NCI-H1105 treated with DMSO at 0.1 percent for 48 hours (cell line): Measurements from ENCODE around the gene BCAT1.
"Not testable (repeated sequence)": the region's sequence is repeated elsewhere in the genome, so short reads cannot be mapped to it uniquely, and the experiment has no call there.

Source experiments
- DNase-seq: peaks from one replicate; lab custom pipeline; 2025; lab: John Stamatoyannopoulos, UW

BCAT1 gene

DNA sequence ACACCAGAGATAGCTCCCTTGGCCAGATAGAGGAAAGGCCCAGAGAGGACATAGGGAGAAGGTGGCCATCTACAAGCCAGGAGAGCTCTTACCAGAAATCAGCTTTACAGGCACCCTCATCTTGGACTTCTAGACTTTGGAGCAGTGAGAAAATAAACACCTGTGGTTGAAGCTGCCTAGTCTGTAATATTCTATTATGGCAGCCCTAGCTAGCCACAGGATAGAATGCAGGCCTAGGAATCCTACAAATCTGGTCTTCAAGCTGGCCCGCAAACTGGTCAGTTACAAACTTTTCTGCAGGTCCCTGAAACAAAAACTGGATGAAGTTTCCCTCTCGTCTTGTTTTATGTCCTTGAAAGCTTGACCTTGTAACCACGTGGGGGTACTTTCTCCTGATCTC lies 92.4 kb downstream of the BCAT1 start:
- DNase-seq = no peak

GRCh38 chr12:24854908-24855307 lies 94.0 kb downstream of the BCAT1 start:
- no peak for DNase-seq

- DNase-seq = no peak
Observed at GRCh38 chr12:24854017-24854416, 94.9 kb downstream of the BCAT1 start.

- no peak for DNase-seq
Observed at GRCh38 chr12:24853588-24853987, 95.3 kb downstream of the BCAT1 start.

GRCh38 chr12:24853094-24853493 lies 95.8 kb downstream of the BCAT1 start:
- no peak for DNase-seq

- DNase-seq = no peak
Observed at GRCh38 chr12:24852420-24852819, 96.5 kb downstream of the BCAT1 start.

DNA sequence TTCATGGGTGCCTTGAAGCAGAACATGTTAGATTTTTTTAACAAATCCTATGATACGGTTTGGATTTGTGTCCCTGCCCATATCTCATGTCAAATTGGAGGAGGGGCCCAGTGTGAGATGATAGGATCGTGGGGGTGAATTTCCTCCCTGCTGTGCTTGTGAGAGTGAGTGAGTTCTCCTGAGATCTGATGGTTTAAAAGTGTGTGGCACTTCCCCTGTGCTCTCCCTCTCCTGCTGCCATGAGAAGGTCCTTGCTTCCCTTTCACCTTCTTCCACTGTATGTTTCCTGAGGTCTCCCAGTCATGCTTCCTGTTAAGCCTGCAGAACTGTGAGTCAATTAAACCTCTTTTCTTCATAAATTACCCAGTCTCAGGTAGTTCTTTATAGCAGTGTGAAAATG lies 97.0 kb downstream of the BCAT1 start:
- not testable (repeated sequence) for DNase-seq

GRCh38 chr12:24851341-24851740 lies 97.6 kb downstream of the BCAT1 start:
- no peak for DNase-seq

DNA sequence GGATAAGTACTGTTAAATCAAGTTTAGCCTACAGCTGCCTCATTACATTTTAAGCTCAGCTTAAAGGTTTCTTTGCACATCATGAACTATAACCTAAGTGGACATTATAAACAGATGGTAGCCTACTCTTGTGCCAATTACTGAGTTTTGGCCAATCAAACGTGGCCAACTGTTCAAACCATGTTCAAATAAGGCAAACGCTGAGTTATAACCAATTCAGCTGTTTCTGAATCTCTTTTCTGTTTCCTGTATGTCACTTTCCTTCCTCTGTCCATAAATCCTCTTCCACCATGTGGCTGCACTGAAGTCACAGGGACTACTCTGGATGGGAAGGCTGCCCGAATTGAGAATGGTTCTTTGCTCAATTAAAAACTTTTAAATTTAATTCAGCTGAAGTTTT lies 98.4 kb downstream of the BCAT1 start:
- DNase-seq = peak; percentile 31

GRCh38 chr12:24848941-24849477 lies 99.9 kb downstream of the BCAT1 start:
- no peak for DNase-seq

- no peak for DNase-seq
Observed at GRCh38 chr12:24846689-24847088, 102.2 kb downstream of the BCAT1 start.

DNA sequence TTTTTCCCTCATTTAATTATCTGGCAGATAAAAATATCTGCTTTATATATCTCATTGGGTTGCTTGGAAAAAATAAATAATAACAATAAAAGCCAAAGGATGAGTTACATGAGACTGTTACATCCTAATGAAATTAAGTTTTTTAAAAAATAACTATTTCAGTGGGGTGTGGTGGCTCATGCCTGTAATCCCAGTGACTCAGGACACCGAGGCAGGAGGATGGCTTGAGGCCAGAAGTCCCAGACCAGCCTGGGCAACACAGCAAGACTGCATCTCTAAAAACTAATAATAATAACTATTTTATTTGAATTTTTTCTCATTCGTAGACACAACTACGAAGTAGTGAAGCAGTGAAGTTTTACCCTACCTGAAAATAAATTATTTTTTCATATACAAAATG lies 103.3 kb downstream of the BCAT1 start:
- DNase-seq = no peak

DNA sequence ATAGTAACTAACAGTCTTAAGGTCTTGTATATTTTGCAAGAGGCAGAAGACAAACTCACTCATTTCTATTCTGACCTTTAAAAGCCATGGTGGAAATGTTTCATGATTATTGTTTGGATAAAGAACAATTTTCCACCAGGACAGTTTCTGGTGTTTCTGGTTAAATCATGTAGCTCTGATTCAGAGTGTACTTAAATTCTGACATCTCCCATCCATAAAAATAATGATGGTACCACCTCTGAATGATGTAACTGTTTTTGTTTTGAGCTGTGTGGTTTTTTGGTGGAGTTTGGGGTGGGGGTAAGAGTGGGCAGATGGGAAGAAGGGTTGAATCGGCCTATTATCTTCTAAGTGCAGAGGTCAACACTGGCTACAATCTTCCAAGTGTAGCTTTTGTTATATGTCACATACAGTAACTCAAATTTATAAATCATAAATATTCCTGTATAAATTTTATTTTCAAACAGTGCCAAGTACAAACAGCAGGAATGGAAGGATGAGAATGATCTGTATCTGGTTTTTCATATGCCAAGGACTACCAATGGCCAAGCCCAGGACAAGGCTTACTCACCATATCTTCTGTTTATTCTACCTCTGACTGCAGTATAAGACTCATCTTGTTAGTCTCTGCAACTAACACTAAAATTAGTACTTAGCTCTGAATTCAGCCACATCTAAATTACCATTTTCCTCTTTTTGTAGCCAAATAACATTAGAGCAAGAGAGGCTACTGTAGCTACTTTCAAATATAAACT lies 108.7 kb downstream of the BCAT1 start:
- no peak for DNase-seq

GRCh38 chr12:24839268-24839791 lies 109.6 kb downstream of the BCAT1 start:
- no peak for DNase-seq

- no peak for DNase-seq
Observed at GRCh38 chr12:24838531-24838950, 110.4 kb downstream of the BCAT1 start.

DNA sequence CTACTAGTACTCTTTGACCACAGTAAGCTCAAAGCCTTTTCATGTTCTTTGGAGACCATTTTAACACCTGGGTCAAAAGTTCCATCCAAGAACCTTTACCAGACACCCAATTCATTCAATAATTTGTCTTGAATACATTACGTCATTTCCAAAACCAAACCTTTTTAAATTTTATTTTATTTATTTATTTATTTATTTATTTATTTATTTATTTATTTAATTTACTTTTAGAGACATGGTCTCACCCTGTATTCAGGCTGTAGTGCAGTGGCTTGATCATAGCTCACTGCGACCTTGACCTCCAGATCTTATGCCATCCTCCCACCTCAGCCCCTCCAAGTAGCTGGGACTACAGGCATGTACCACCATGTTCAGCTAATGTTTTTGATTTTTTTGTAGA lies 113.5 kb downstream of the BCAT1 start:
- DNase-seq = no peak

DNA sequence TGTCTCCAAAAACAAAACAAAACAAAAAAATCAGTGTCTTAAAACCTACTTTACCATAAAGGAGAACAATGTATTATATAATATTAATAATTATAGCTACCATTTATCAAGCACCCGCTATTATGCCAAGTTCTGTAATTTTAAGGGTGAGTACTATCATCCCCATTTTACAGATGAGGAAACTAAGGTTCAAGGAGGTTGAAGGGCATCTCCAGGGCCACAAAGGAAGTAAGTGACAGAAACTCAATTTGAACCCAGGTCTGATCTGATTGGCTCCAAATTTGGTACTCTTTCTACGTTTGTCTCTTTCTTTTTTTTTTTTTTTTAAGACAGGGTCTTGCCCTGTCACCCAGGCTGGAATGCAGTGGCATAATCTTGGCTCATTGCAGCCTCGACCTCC lies 115.4 kb downstream of the BCAT1 start:
- no peak for DNase-seq

- DNase-seq = no peak
Observed at GRCh38 chr12:24823808-24824515, 124.9 kb downstream of the BCAT1 start.

DNA sequence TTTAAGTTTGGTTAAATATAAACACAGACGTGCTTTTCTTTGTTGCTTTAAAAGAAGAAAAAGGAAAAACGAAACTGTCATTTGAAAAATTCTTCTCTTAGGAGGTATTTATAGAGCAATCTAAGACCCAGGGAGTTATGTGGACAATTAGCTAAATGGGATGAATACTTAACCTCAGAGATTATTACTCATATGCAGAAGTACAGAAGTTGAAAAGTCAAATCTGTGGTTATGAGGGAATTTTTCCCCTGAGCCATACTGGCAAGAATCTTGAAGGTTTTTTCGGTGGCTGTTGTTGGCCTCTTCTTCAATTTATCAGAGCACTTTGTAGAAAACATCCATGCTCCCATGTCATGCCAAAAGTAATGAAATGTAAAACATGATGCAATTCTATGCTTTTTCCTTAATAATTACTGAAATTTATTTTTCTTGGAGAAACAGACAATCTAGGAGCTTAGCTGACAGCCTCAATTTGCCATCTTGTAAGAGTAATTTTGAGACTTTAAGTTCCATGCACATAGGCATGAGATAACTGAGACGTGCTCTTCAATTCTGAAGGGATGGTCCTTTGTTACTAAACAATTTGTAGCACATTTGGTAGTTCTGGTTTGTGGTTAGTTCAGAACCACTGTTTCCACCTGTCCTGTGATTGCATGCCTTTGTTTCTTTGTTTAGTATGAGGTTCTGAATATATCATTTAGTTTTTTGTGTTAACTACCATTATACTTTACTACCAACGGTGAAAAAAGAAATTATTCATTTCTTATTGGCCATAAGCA lies 126.6 kb downstream of the BCAT1 start:
- no peak for DNase-seq

DNA sequence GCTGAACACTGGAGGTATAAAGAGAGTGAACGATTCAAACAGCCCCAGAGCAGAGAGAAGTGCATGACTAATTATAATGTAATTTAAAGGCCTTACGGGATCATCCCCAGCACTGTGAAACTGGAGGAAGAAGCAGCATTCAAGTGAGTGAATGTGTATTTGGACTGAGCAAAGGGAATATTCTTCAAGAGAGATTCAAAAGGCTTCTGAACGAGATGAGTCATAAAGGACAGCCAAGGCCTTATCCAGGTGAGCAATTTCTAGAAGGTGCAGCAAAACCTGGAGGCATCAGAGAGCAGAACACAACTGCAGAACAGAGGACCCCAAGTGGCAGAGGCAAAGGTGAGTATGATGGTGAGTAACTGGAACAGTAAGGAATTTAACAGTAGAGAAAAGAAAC lies 127.2 kb downstream of the BCAT1 start:
- no peak for DNase-seq

DNA sequence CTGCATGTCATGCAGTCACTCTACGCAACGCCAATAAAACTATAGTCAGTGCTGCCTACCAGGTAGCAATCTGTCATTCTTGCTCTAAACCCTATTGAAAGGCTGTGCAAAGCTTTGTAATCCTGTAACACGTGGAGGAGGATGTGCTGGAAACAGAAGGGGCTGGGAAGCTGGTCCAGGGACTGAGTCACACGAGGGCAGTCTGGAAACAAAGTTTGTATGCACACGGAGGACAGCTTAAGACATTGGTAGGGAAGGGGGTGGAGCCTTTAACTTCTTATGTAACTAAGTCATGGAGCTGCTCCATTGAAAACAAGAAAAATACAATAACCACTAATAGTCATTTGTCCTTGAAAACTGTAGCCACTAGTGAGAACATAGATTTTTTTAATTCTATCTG lies 128.0 kb downstream of the BCAT1 start:
- no peak for DNase-seq

- DNase-seq = no peak
Observed at GRCh38 chr12:24818351-24818750, 130.6 kb downstream of the BCAT1 start.

DNA sequence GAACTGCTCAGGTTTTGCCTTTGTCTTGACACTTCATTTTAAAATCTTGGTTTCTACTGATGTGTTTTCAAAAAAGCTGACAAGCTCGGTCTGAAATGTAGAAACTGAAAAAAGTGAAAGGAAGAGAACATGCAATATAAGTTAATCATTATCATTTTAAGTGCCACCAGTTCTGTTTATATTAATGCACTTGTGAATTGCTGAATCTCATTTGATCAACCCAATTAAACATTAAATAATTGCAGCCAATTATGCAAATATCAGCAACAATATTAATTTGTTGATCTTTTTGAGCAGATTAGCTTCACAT lies 133.8 kb downstream of the BCAT1 start:
- no peak for DNase-seq
